ENCODE data around the gene LCN1.

Gene LCN1

GRCh38 chr9:135530146-135530545 is 8.9 kb downstream of the LCN1 start:
- Histone ChIP-seq H3K4me3 (ENCODE audit: insufficient read depth, low read length, poor library complexity, severe bottlenecking) (no peak overlapping the region), H3K9ac (ENCODE audit: low read length) (no peak overlapping the region)

GRCh38 chr9:135531096-135531495 is 9.9 kb downstream of the LCN1 start:
- H3F3A ChIP-seq (ENCODE audit: insufficient read depth), result no peaks in the 10 kb centered on the region
- no peak overlapping the region for H3K9ac ChIP-seq (ENCODE audit: low read length)
- no peak overlapping the region for H3K4me2 ChIP-seq (ENCODE audit: low read depth, low read length, poor library complexity, severe bottlenecking)
- H3K4me3 ChIP-seq (ENCODE audit: insufficient read depth, low read length, poor library complexity, severe bottlenecking), result no peak overlapping the region
- no peak overlapping the region for H2AFZ ChIP-seq (ENCODE audit: low read depth, low read length, severe bottlenecking)
- TF ChIP-seq CTCF (IDR thresholded peaks at IDR 0.05; ENCODE audit: insufficient read depth, low read length, poor library complexity, severe bottlenecking) (no peak), EZH2phosphoT487 (conservative IDR thresholded peaks at IDR 0.05; ENCODE audit: low read length) (no peak)
- H3K27ac ChIP-seq (ENCODE audit: low read depth, low read length), result no peak overlapping the region
- no peaks in the 10 kb centered on the region; the same call in 1 of the 2 replicates for H3K27me3 ChIP-seq (ENCODE audit: low read length)
- H3K9me3 ChIP-seq (ENCODE audit: insufficient read depth, low read length), result no peaks in the 10 kb centered on the region
- H3K36me3 ChIP-seq (ENCODE audit: low read length), result no peaks in the 10 kb centered on the region
- no peaks in the 10 kb centered on the region for H3K79me2 ChIP-seq (ENCODE audit: insufficient read depth, low read length)
- no peaks in the 10 kb centered on the region for H3K9me2 ChIP-seq (replicated peaks; ENCODE audit: insufficient read depth, low read length)
- no peaks in the 10 kb centered on the region for H4K20me1 ChIP-seq (ENCODE audit: low read depth, low read length)

More at GRCh38 chr9:135530146-135530545, 8.9 kb downstream of the LCN1 start:
- H3K4me2 ChIP-seq (ENCODE audit: low read depth, low read length, poor library complexity, severe bottlenecking), result no peak overlapping the region
- no peak overlapping the region for H2AFZ ChIP-seq (ENCODE audit: low read depth, low read length, severe bottlenecking)
- H3K9me2 ChIP-seq (replicated peaks; ENCODE audit: insufficient read depth, low read length), result no peaks in the 10 kb centered on the region
- no peaks in the 10 kb centered on the region for H3K9me3 ChIP-seq (ENCODE audit: insufficient read depth, low read length)
- no peak overlapping the region for H3K27ac ChIP-seq (ENCODE audit: low read depth, low read length)
- H4K20me1 ChIP-seq (ENCODE audit: low read depth, low read length), result no peaks in the 10 kb centered on the region
- no peaks in the 10 kb centered on the region for H3K36me3 ChIP-seq (ENCODE audit: low read length)
- H3K79me2 ChIP-seq (ENCODE audit: insufficient read depth, low read length), result no peaks in the 10 kb centered on the region
- no peaks in the 10 kb centered on the region for H3F3A ChIP-seq (ENCODE audit: insufficient read depth)
- no peaks in the 10 kb centered on the region; the same call in 1 of the 2 replicates for H3K27me3 ChIP-seq (ENCODE audit: low read length)
- TF ChIP-seq EZH2phosphoT487 (conservative IDR thresholded peaks at IDR 0.05; ENCODE audit: low read length), result no peak
- TF ChIP-seq CTCF (IDR thresholded peaks at IDR 0.05; ENCODE audit: insufficient read depth, low read length, poor library complexity, severe bottlenecking), result no peak

- Histone ChIP-seq H3K9me2 (replicated peaks; ENCODE audit: insufficient read depth, low read length) (no peaks in the 10 kb centered on the region), H3K4me3 (ENCODE audit: insufficient read depth, low read length, poor library complexity, severe bottlenecking) (no peak overlapping the region), H3K36me3 (ENCODE audit: low read length) (no peaks in the 10 kb centered on the region), H3K9ac (ENCODE audit: low read length) (no peak overlapping the region), H3K27ac (ENCODE audit: low read depth, low read length) (no peak overlapping the region), H4K20me1 (ENCODE audit: low read depth, low read length) (no peaks in the 10 kb centered on the region), H3K4me2 (ENCODE audit: low read depth, low read length, poor library complexity, severe bottlenecking) (no peak overlapping the region), H3K9me3 (ENCODE audit: insufficient read depth, low read length) (no peaks in the 10 kb centered on the region), H3K27me3 (ENCODE audit: low read length) (no peaks in the 10 kb centered on the region; the same call in 1 of the 2 replicates), H3K79me2 (ENCODE audit: insufficient read depth, low read length) (no peaks in the 10 kb centered on the region), H3F3A (ENCODE audit: insufficient read depth) (no peaks in the 10 kb centered on the region), H2AFZ (ENCODE audit: low read depth, low read length, severe bottlenecking) (no peak overlapping the region)
- TF ChIP-seq EZH2phosphoT487 (conservative IDR thresholded peaks at IDR 0.05; ENCODE audit: low read length) (no peak), CTCF (IDR thresholded peaks at IDR 0.05; ENCODE audit: insufficient read depth, low read length, poor library complexity, severe bottlenecking) (no peak)
Measured at GRCh38 chr9:135533113-135533512, 11.9 kb downstream of the LCN1 start.

Measured in SU-DHL-6 (cell line).